HepG2 (cell line): Measurements from ENCODE around the gene ARL8B. TPM values are rescaled to one million over a fixed set of nuclear protein-coding genes. Genes with fewer than 3 reads are reported as not detected.
A peak's percentile ranks its signal among the peaks of the same experiment; 100 is the strongest.

Experiments used
- CENPBD1 ChIP-seq: sonication (generic); formaldehyde crosslinking; IDR thresholded peaks from 2 replicates; pipeline ENCODE4 v1.8.0; 2022; ENCODE audit warnings: missing genetic modification reagents, low read depth, mild to moderate bottlenecking, borderline replicate concordance
- CREBL2 ChIP-seq: sonication (generic); formaldehyde crosslinking; IDR thresholded peaks from 2 replicates; pipeline ENCODE4 v1.8.1; 2023; ENCODE audit warnings: missing genetic modification reagents, mild to moderate bottlenecking, borderline replicate concordance
- EEA1 ChIP-seq: sonication (generic); formaldehyde crosslinking; IDR thresholded peaks from 2 replicates; pipeline ENCODE4 v1.5.1; 2020; ENCODE audit warnings: mild to moderate bottlenecking, missing genetic modification reagents, borderline replicate concordance
- ELF1 ChIP-seq: sonication (generic); formaldehyde crosslinking; IDR thresholded peaks from 2 replicates; pipeline ENCODE4 v1.4.0; 2020; ENCODE audit warnings: missing genetic modification reagents
- ETV5 ChIP-seq: IDR thresholded peaks from 2 replicates; pipeline ENCODE4 v1.6.1; 2018; ENCODE audit warnings: missing biosample characterization, missing genetic modification reagents, inconsistent platforms, borderline replicate concordance
- EZH2 ChIP-seq: conservative IDR thresholded peaks from 2 replicates; pipeline ENCODE4 v1.6.1; 2012; ENCODE audit warnings: mild to moderate bottlenecking, low read depth, low read length, moderate library complexity
- JUN ChIP-seq: sonication (generic); formaldehyde crosslinking; IDR thresholded peaks from 2 replicates; pipeline ENCODE4 v1.4.0; 2020; ENCODE audit warnings: mild to moderate bottlenecking, missing genetic modification reagents
- KLF11 ChIP-seq: IDR thresholded peaks from 2 replicates; pipeline ENCODE4 v1.6.1; 2016; ENCODE audit warnings: missing compliant biosample characterization
- MAFK ChIP-seq, 2 experiments: IDR thresholded peaks in 1 of 2; conservative IDR thresholded peaks in 1 of 2; 2 replicates each; pipeline ENCODE4 v1.6.1; 2011; ENCODE audit warnings: improper control_type of control experiment in 2 of 2, low read length in 2 of 2
- PLRG1 ChIP-seq: fragments of 450-650 bp; conservative IDR thresholded peaks from 2 replicates; pipeline ENCODE4 v1.6.1; 2016
- RNF2 ChIP-seq: fragments of 450-650 bp; conservative IDR thresholded peaks from 2 replicates; pipeline ENCODE4 v1.6.1; 2016; ENCODE audit warnings: low read depth
- SNAPC4 ChIP-seq: sonication (generic); formaldehyde crosslinking; IDR thresholded peaks from 2 replicates; pipeline ENCODE4 v1.4.0; 2020; ENCODE audit warnings: mild to moderate bottlenecking, missing genetic modification reagents
- SP4 ChIP-seq: sonication (generic); formaldehyde crosslinking; IDR thresholded peaks from 2 replicates; pipeline ENCODE4 v1.8.1; 2023; ENCODE audit warnings: mild to moderate bottlenecking, missing genetic modification reagents
- THAP9 ChIP-seq: sonication (generic); formaldehyde crosslinking; IDR thresholded peaks from 2 replicates; pipeline ENCODE4; 2020; ENCODE audit warnings: missing genetic modification reagents, mild to moderate bottlenecking, borderline replicate concordance
- ZBTB34 ChIP-seq: sonication (generic); formaldehyde crosslinking; IDR thresholded peaks from 2 replicates; pipeline ENCODE4 v1.8.0; 2022; ENCODE audit warnings: mild to moderate bottlenecking, missing genetic modification reagents
- ZNF3 ChIP-seq: IDR thresholded peaks from 2 replicates; pipeline ENCODE4 v1.7.0; 2017; ENCODE audit warnings: inconsistent platforms
- ZNF34 ChIP-seq: sonication (generic); formaldehyde crosslinking; IDR thresholded peaks from 2 replicates; pipeline ENCODE4 v1.4.0; 2020; ENCODE audit warnings: mild to moderate bottlenecking, missing genetic modification reagents, borderline replicate concordance
- ZNF510 ChIP-seq: sonication (generic); formaldehyde crosslinking; IDR thresholded peaks from 2 replicates; pipeline ENCODE4 v1.4.0; 2020; ENCODE audit warnings: low read depth, mild to moderate bottlenecking, missing genetic modification reagents
- ZNF75D ChIP-seq: sonication (generic); formaldehyde crosslinking; IDR thresholded peaks from 2 replicates; pipeline ENCODE4 v1.8.1; 2023; ENCODE audit warnings: missing genetic modification reagents, mild to moderate bottlenecking, borderline replicate concordance
- ZNF788 ChIP-seq: sonication (generic); formaldehyde crosslinking; IDR thresholded peaks from 2 replicates; pipeline ENCODE4 v1.5.0; 2020; ENCODE audit warnings: mild to moderate bottlenecking, missing genetic modification reagents, borderline replicate concordance
- polyA plus RNA-seq, 8 experiments: library from polyadenylated mRNA; depleted of rRNA in 3 of 8; stranded (reverse) in 7 of 8; unstranded in 1 of 8; fragments of >200 nt; fragmentation: Illumina TruSeq in 4 of 8; extraction: Trizol in 4 of 8; gene quantifications; 2 replicates each; pipeline versions ENCODE4 v1.2.1 to v1.2.3, GENCODE V29; 2011 to 2016; ENCODE audit warnings: low read depth in 4 of 8, missing spikeins in 1 of 8, mixed read lengths in 1 of 8; ENCODE audit not compliant: insufficient read depth in 1 of 8
- total RNA-seq, 5 experiments: library from RNA; depleted of rRNA; stranded (reverse); fragments of >200 nt; fragmentation: Illumina TruSeq; extraction: Trizol; gene quantifications; 2 replicates each; pipeline ENCODE4 v1.2.3, GENCODE V29; 2016; ENCODE audit warnings: low read depth in 1 of 5

The ARL8B gene
- total and polyA plus RNA-seq, 2 of the 13 experiments (the other 11 are each of a cell fraction or from before 2014, with no cell fraction given), result 23.5 to 30.4 TPM

GRCh38 chr3:5122030-5122740, at the start of gene ARL8B (continued):
- TF ChIP-seq ZBTB34 (CRISPR knock-in tag) (peak; percentile 55; the same call in 1 of the 2 replicates), CREBL2 (no peak; the same call in 1 of the 2 replicates), PLRG1 (no peak), CENPBD1 (CRISPR knock-in tag) (no peak), ETV5 (CRISPR knock-in tag) (peak; percentile 60), SP4 (peak; percentile 71), ZNF510 (CRISPR knock-in tag) (no peak), SNAPC4 (CRISPR knock-in tag) (peak; percentile 55; the same call in 1 of the 2 replicates), ZNF34 (CRISPR knock-in tag) (no peak), EEA1 (CRISPR knock-in tag) (0 out of 2 replicates have a peak, but pooled peaks have one; percentile 80), JUN (no peak), ZNF75D (CRISPR knock-in tag) (no peak), THAP9 (peak; percentile 66; the same call in 1 of the 2 replicates), ZNF3 (no peak), ZNF788 (CRISPR knock-in tag) (peak; percentile 97), MAFK (conservative IDR thresholded peaks at IDR 0.05 in 1 of 2, IDR thresholded peaks at IDR 0.05 in 1 of 2; ENCODE audit: low read length in 2 of 2) (no peak), EZH2 (no peak), RNF2 (no peak; the same call in 1 of the 2 replicates), KLF11 (no peak), ELF1 (CRISPR knock-in tag) (peak; percentile 68)
